Stomach (tissue), 9 donors: ENCODE measurements around the gene STPG4. TPM values are rescaled to one million over a fixed set of nuclear protein-coding genes. Genes with fewer than 3 reads are reported as not detected.
"Not testable (repeated sequence)": the region's sequence is repeated elsewhere in the genome, so short reads cannot be mapped to it uniquely, and the experiment has no call there.

Experiments
- DNase-seq, 2 donors: peaks; one replicate each; pipeline versions ENCODE4 v3.0.0 to v3.0.0-alpha.2; 2013 to 2019
- H3K27ac ChIP-seq, 5 donors: fragments of 200-600 bp in 4 of 5; sonication (generic) in 4 of 5; one replicate each; pipeline ENCODE4 v1.5.1; 2013 to 2019; ENCODE audit warnings: mild to moderate bottlenecking in 1 of 5, moderate library complexity in 1 of 5
- H3K27me3 ChIP-seq, 3 donors: fragments of 200-600 bp; sonication (generic); one replicate each; pipeline ENCODE4 v1.5.1; 2017 to 2019; ENCODE audit warnings: mixed run types in 1 of 3
- H3K36me3 ChIP-seq, 4 donors: fragments of 200-600 bp; sonication (generic); 1 replicate in 3 of 4; 2 replicates in 1 of 4; pipeline ENCODE4 v1.5.1; 2016 to 2019
- H3K4me1 ChIP-seq, 4 donors: fragments of 200-600 bp; sonication (generic); one replicate each; pipeline ENCODE4 v1.5.1; 2016 to 2019
- H3K4me3 ChIP-seq, 4 donors: fragments of 200-600 bp; sonication (generic) in 3 of 4; one replicate each; pipeline ENCODE4 v1.5.1; 2016 to 2019; ENCODE audit warnings: mild to moderate bottlenecking in 1 of 4
- H3K9me3 ChIP-seq, 4 donors: fragments of 200-600 bp; sonication (generic); one replicate each; pipeline ENCODE4 v1.5.1; 2016 to 2019
- EP300 ChIP-seq: sonication (generic); formaldehyde crosslinking; IDR thresholded peaks from one replicate; pipeline ENCODE4 v1.6.1; 2017; ENCODE audit warnings: antibody characterized with exemption
- POLR2A ChIP-seq, 4 donors: fragments of 450-650 bp; IDR thresholded peaks; one replicate each; pipeline ENCODE4 v1.6.1; 2016; ENCODE audit warnings: antibody characterized with exemption in 4 of 4, control low read depth in 2 of 4, mild to moderate bottlenecking in 1 of 4, moderate library complexity in 1 of 4
- POLR2AphosphoS5 ChIP-seq, 3 donors: sonication (generic); formaldehyde crosslinking; IDR thresholded peaks; one replicate each; pipeline ENCODE4 v1.6.1; 2016; ENCODE audit warnings: antibody characterized with exemption in 3 of 3
- WGBS, 5 donors: extraction: QIAGEN DNeasy Blood & Tissue Kit in 3 of 5; methylation state at CpG; one replicate each; pipeline versions ENCODE4 v1.1.5 to v1.1.7; 2013 to 2018; 5-methylcytosine and 5-hydroxymethylcytosine counted together
- intact Hi-C: fragments of 100-400 bp; cut with DNase I; formaldehyde crosslinking; loops from one replicate; pipeline ENCODE4 v1.15.1; 2023; ENCODE audit warnings: low total_unique reads
- polyA plus RNA-seq, 3 donors: library from polyadenylated mRNA; stranded (reverse); fragments of 200-250 nt; gene quantifications; one replicate each; pipeline ENCODE4 v1.2.3, GENCODE V29; 2013
- total RNA-seq, 5 donors: library from RNA; depleted of rRNA; stranded (reverse); fragments of >200 nt; gene quantifications; one replicate each; pipeline versions ENCODE4 v1.1.0 to v1.2.3, GENCODE V29; 2014 to 2016
- TF ChIP-seq, protein P1 (sequence below), 7 experiments: fragments of 450-650 bp in 4 of 7; fragments of 200-600 bp in 3 of 7; sonication (generic) in 3 of 7; IDR thresholded peaks; one replicate each; pipeline ENCODE4 v1.5.1; 2016 to 2019; ENCODE audit warnings: antibody characterized with exemption in 7 of 7, control low read depth in 2 of 7, mild to moderate bottlenecking in 1 of 7
- donor health status: healthy with polysubstance abuse.
- donor health status: Bipolar disorder and iron deficiency.
- donor health status: healthy.

Gene STPG4
- total and polyA plus RNA-seq, 8 donors: not detected

DNA sequence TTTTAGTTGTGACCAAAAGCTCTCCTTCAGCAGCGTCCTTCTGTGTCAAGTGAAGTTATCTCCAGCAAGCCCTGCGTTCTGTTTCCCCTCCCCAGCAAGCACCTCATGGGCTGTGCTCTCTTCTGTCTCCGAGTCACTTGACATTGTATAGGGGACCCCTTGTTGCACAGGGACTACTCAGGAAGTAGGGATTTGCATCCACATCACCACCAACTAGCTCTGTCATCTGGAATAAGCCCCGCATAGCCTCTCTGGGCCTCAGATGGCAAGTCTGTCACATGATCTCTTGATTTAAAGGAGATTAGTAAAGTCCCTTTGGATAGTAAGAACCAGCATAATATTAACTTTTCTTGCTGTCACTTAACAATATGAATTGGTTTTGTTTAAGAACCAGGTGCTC, 32.0 kb upstream of the STPG4 start:
- WGBS, 5 donors: 87 to 95% (median 93%) methylated on average over 4 of the region's 4 CpGs
- peaks cover 0 to 24% (median 10%) of the 10 kb centered on the region in 4 donors for H3K4me1 ChIP-seq
- intact Hi-C loops: no loop called here
- H3K27ac ChIP-seq: no peak overlapping the region
- no peaks in the 10 kb centered on the region for H3K9me3 ChIP-seq
- TF ChIP-seq EP300 (no peak), POLR2A (IDR thresholded peaks at IDR 0.05) (no peak), POLR2AphosphoS5 (IDR thresholded peaks at IDR 0.05) (no peak)
- TF ChIP-seq, protein P1, sequence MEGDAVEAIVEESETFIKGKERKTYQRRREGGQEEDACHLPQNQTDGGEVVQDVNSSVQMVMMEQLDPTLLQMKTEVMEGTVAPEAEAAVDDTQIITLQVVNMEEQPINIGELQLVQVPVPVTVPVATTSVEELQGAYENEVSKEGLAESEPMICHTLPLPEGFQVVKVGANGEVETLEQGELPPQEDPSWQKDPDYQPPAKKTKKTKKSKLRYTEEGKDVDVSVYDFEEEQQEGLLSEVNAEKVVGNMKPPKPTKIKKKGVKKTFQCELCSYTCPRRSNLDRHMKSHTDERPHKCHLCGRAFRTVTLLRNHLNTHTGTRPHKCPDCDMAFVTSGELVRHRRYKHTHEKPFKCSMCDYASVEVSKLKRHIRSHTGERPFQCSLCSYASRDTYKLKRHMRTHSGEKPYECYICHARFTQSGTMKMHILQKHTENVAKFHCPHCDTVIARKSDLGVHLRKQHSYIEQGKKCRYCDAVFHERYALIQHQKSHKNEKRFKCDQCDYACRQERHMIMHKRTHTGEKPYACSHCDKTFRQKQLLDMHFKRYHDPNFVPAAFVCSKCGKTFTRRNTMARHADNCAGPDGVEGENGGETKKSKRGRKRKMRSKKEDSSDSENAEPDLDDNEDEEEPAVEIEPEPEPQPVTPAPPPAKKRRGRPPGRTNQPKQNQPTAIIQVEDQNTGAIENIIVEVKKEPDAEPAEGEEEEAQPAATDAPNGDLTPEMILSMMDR (IDR thresholded peaks at IDR 0.05): no peak
- H3K27me3 ChIP-seq: no peaks in the 10 kb centered on the region
- H3K36me3 ChIP-seq: no peaks in the 10 kb centered on the region
- DNase-seq: no peak
- H3K4me3 ChIP-seq: no peak overlapping the region

DNA sequence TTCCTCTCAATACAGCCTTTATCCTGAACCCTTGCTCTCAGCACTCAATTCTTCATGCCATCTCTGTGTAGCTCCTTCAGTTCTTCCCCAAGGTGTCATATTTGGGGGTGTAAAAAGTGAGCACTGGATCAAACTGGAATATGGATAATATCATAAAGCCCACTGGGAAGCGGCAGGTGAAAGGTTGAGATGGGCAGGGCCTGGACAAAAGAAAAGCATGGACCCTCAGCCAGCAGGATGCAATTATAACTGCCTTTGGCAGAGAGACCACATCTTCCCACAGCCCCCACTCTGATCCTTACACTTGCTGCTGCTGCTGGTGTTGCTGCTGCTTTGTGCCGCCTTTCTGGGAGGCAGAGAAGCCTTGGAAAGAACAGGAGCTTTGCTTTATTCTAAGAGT, 31.2 kb upstream of the STPG4 start:
- Histone ChIP-seq H3K27ac (no peak overlapping the region), H3K4me1 (peaks cover 0 to 16% (median 3%) of the 10 kb centered on the region in 4 donors), H3K4me3 (no peak overlapping the region), H3K9me3 (no peaks in the 10 kb centered on the region), H3K36me3 (no peaks in the 10 kb centered on the region), H3K27me3 (no peaks in the 10 kb centered on the region)
- intact Hi-C loops: no loop called here
- 95 to 100% (median 98%) methylated on average over 2 of the region's 2 CpGs for WGBS, 5 donors
- TF ChIP-seq POLR2A (IDR thresholded peaks at IDR 0.05) (no peak), EP300 (no peak), POLR2AphosphoS5 (IDR thresholded peaks at IDR 0.05) (no peak)
- TF ChIP-seq, protein P1 (IDR thresholded peaks at IDR 0.05): no peak
- no peak for DNase-seq

DNA sequence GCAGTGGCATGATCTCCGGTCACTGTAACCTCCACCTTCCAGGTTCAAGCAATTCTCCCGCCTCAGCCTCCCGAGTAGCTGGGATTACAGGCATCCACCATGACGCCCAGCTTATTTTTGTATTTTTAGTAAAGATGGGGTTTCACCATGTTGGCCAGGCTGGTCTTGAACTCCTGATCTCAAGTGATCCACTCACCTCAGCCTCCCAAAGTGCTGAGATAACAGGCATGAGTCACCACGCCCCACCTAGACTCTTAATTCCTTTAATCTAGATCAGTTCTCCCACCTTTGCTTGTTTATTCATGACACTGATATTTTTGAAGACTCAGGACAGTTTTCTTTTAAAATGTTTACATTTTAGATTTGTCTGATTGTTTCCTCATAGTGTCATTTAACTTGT, 30.0 kb upstream of the STPG4 start:
- 68 to 81% (median 71%) methylated on average over 5 of the region's 5 CpGs for WGBS, 5 donors

DNA sequence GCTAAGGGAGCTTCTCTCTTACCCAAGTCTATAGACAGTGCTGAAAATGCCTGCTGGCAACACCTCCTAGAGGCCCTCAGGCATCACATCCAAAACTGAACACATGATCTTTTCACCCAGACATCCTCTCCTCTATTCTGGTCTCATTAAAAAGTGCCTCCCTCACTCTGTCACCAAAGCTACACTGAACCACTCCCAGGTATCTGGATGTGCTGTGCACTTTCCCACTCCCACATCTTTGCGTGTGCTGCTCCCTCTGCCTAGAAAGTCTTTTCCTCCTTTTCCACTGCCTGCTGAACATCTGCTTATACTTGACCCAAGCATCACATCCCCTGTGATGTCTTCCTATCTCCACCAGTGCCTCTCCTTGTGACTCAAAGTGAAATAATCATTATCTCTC, 26.1 kb upstream of the STPG4 start:
- no peak overlapping the region for H3K4me3 ChIP-seq
- WGBS, 5 donors: 86 to 92% (median 90%) methylated on average over 1 of the region's 1 CpG
- no peaks in the 10 kb centered on the region for H3K9me3 ChIP-seq
- no peak for TF ChIP-seq POLR2A (IDR thresholded peaks at IDR 0.05)
- TF ChIP-seq EP300: no peak
- TF ChIP-seq, protein P1 (IDR thresholded peaks at IDR 0.05): no peak
- TF ChIP-seq POLR2AphosphoS5 (IDR thresholded peaks at IDR 0.05): no peak
- peaks cover 6 to 9% (median 9%) of the 10 kb centered on the region in 4 donors for H3K4me1 ChIP-seq
- H3K27ac ChIP-seq: no peak overlapping the region
- intact Hi-C loops: no loop called here
- no peaks in the 10 kb centered on the region for H3K27me3 ChIP-seq
- no peaks in the 10 kb centered on the region for H3K36me3 ChIP-seq
- no peak for DNase-seq

More for the DNA sequence above, 30.0 kb upstream of the STPG4 start:
- H3K9me3 ChIP-seq, intact Hi-C loops, DNase-seq, H3K36me3 ChIP-seq, H3K4me3 ChIP-seq, H3K27ac ChIP-seq, H3K4me1 ChIP-seq, H3K27me3 ChIP-seq: not testable (repeated sequence)

DNA sequence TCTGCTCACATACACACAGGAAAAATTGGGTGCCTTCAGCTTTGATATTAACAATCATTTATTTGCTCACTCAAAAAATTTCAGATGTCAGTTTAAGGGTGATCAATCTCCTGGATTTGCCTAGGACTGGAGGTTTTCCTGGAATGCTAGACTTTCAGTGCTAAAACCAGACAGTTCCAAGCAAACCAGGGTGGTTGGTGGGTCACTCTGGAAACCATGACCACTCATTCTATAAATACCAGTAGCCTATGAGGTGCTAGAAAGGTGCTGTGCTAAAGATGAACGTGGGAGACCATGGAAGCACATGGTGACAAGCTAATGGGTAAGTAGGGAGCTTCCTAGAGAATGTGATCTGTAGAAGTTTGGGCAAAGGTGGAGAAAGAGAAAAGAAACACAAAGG, 25.4 kb upstream of the STPG4 start:
- intact Hi-C loops: no loop called here

More for the DNA sequence above, 25.4 kb upstream of the STPG4 start:
- no peak for DNase-seq
- no peak overlapping the region for H3K4me3 ChIP-seq
- H3K27me3 ChIP-seq: no peaks in the 10 kb centered on the region
- H3K9me3 ChIP-seq: no peaks in the 10 kb centered on the region
- 63 to 91% (median 68%) methylated on average over 1 of the region's 1 CpG for WGBS, 5 donors
- no peaks in the 10 kb centered on the region for H3K36me3 ChIP-seq
- H3K27ac ChIP-seq: no peak overlapping the region
- peaks cover 6 to 9% (median 9%) of the 10 kb centered on the region in 4 donors for H3K4me1 ChIP-seq
- TF ChIP-seq, protein P1 (IDR thresholded peaks at IDR 0.05): no peak
- TF ChIP-seq POLR2A (IDR thresholded peaks at IDR 0.05) (no peak), POLR2AphosphoS5 (IDR thresholded peaks at IDR 0.05) (no peak), EP300 (no peak)
